Mesothelial cell of epicardium (in vitro differentiated cells): ENCODE measurements around the gene CRYBG3. TPM values are rescaled to one million over a fixed set of nuclear protein-coding genes. Genes with fewer than 3 reads are reported as not detected.

Source experiments
- DNase-seq, 2 experiments: peaks; one replicate each; pipeline ENCODE4 v3.0.0; 2021; ENCODE audit warnings: low spot score in 2 of 2; ENCODE audit not compliant: unreplicated experiment in 2 of 2
- H3K27ac Mint-ChIP-seq: 2 replicates; pipeline ENCODE4 v1.8.0; 2021; ENCODE audit warnings: mixed read lengths
- H3K27me3 Mint-ChIP-seq: 2 replicates; pipeline ENCODE4 v1.8.0; 2021; ENCODE audit warnings: low read depth, mixed read lengths
- H3K36me3 Mint-ChIP-seq: 2 replicates; pipeline ENCODE4 v1.8.0; 2021; ENCODE audit warnings: mixed read lengths
- H3K4me1 Mint-ChIP-seq: 2 replicates; pipeline ENCODE4 v1.8.0; 2021; ENCODE audit warnings: mixed read lengths
- H3K4me3 Mint-ChIP-seq: 2 replicates; pipeline ENCODE4 v1.8.0; 2021; ENCODE audit warnings: mild to moderate bottlenecking, moderate library complexity, mixed read lengths
- H3K9me3 Mint-ChIP-seq: 2 replicates; pipeline ENCODE4 v1.8.0; 2021; ENCODE audit warnings: mixed read lengths
- CTCF ChIP-seq: fragments of 200-600 bp; sonication (generic); IDR thresholded peaks from one replicate; pipeline ENCODE4 v1.5.0; 2021; ENCODE audit warnings: antibody characterized with exemption; ENCODE audit not compliant: unreplicated experiment
- total RNA-seq: library from RNA; stranded (reverse); gene quantifications from 3 replicates; pipeline ENCODE4 v1.2.1, GENCODE V29; 2021

CRYBG3 gene
- total RNA-seq, 1 donor from 2014 or later: 6.8 TPM

- peaks cover 10% of the 10 kb centered on the region for H3K27me3 Mint-ChIP-seq
- no peak for TF ChIP-seq CTCF
- H3K9me3 Mint-ChIP-seq: no peaks in the 10 kb centered on the region
- DNase-seq: no peak
- no peak overlapping the region for H3K27ac Mint-ChIP-seq
- H3K4me3 Mint-ChIP-seq: no peak overlapping the region
- H3K4me1 Mint-ChIP-seq: peaks cover 18% of the 10 kb centered on the region
- H3K36me3 Mint-ChIP-seq: no peaks in the 10 kb centered on the region
These were observed 153.7 kb downstream of the CRYBG3 start for GRCh38 chr3:97975466-97975865.

- TF ChIP-seq CTCF: no peak
- H3K4me3 Mint-ChIP-seq: no peak overlapping the region
- H3K27ac Mint-ChIP-seq: no peak overlapping the region
- peaks cover 6% of the 10 kb centered on the region for H3K4me1 Mint-ChIP-seq
- peaks cover 3% of the 10 kb centered on the region for H3K27me3 Mint-ChIP-seq
- no peaks in the 10 kb centered on the region for H3K9me3 Mint-ChIP-seq
- no peaks in the 10 kb centered on the region for H3K36me3 Mint-ChIP-seq
- DNase-seq: no peak
These were observed 157.8 kb downstream of the CRYBG3 start for GRCh38 chr3:97979610-97980009.

- Mint-ChIP-seq H3K27me3 (no peaks in the 10 kb centered on the region), H3K27ac (no peak overlapping the region), H3K4me1 (peaks cover 6% of the 10 kb centered on the region), H3K4me3 (no peak overlapping the region), H3K9me3 (no peaks in the 10 kb centered on the region), H3K36me3 (no peaks in the 10 kb centered on the region)
- TF ChIP-seq CTCF: no peak
- no peak for DNase-seq
These were observed 160.1 kb downstream of the CRYBG3 start for GRCh38 chr3:97981886-97982285.

- no peak overlapping the region for H3K4me3 Mint-ChIP-seq
- no peak for TF ChIP-seq CTCF
- no peaks in the 10 kb centered on the region for H3K36me3 Mint-ChIP-seq
- H3K9me3 Mint-ChIP-seq: no peaks in the 10 kb centered on the region
- H3K4me1 Mint-ChIP-seq: no peaks in the 10 kb centered on the region
- no peak for DNase-seq
- no peak overlapping the region for H3K27ac Mint-ChIP-seq
- no peaks in the 10 kb centered on the region for H3K27me3 Mint-ChIP-seq
These were observed 162.2 kb downstream of the CRYBG3 start for GRCh38 chr3:97983933-97984491.

GRCh38 chr3:97987306-97987705 lies 165.5 kb downstream of the CRYBG3 start:
- Mint-ChIP-seq H3K9me3 (no peaks in the 10 kb centered on the region), H3K36me3 (no peaks in the 10 kb centered on the region), H3K27ac (no peak overlapping the region), H3K27me3 (peaks cover 4% of the 10 kb centered on the region), H3K4me1 (no peaks in the 10 kb centered on the region), H3K4me3 (no peak overlapping the region)
- no peak for DNase-seq
- TF ChIP-seq CTCF: no peak
